Activated CD4-positive, alpha-beta T cell treated with anti-CD3 and anti-CD28 coated beads, Interleukin-2, amount 50 U/mL, for 16 hours (primary cell): ENCODE measurements around the gene MED12L.
A peak's percentile ranks its signal among the peaks of the same experiment; 100 is the strongest.

Experiments used
- DNase-seq: peaks from one replicate; pipeline ENCODE4 v3.0.0-alpha.2; 2020

MED12L gene

DNA sequence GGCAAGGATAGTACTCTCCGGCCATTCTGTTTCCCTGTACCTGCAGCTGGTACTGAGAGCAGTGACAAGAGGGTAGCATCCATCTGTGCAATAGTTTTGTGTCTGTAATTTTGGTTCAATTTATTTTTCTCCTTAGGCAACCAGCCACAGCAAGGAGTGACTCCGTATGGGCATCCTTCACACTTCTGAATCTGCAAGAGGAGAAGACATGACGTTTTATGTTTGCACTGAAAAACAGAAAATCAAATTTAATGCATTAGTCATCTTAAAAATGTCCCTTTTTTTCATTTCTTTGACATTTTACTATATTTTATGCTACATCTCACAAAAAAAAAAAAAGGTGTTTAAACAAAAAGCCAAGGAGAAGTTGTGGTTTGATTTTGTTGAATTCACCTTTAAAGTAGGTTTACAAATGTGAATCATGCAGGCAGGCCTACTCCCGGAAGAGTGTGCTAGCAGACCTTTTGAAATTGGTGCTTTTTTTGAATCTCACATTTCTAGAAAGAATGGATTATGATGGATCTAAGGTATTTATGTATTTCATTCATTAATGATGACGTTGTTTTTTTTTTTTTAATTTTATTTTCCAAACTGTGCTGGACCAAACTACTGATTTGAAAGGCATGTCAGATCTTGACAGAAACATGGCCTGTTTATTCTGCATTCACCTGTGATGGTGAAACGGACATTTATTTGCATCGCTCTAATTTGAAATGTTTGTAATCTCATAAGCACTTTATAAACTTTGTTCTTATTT lies 347.3 kb downstream of the MED12L start:
- no peak for DNase-seq

DNA sequence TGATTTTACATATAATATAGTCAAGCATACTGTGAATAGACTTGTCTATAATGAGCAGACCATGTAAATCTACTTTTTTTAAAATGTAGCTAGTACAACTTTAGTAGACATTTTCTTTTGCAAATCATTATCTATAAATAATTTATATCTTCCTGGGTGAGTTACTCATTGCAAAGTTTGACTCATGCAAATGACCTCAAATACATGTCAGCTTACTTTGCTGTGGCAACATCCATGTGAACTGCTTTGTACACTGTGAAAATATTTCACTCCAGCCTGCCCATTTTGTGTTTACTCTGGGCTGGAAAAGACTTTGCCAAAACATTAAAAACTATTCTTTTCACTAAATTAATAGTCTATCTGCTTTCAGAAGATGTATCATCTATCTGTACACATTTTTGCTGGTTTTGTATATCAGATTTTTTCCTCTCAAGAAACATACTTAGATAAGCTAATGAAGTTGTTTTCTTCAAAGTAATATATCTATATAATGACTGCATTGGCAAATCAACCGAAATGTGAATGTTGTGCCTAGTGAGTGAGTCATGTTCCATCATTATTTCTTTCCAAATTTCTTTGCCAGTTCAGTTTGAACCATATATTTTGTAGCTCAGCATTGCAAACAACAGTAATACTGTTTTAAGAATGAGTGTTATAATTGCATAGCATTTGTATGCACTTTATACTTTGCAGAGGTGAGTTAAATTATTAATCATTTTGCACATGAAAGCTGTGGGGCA lies 348.9 kb downstream of the MED12L start:
- DNase-seq: no peak

DNA sequence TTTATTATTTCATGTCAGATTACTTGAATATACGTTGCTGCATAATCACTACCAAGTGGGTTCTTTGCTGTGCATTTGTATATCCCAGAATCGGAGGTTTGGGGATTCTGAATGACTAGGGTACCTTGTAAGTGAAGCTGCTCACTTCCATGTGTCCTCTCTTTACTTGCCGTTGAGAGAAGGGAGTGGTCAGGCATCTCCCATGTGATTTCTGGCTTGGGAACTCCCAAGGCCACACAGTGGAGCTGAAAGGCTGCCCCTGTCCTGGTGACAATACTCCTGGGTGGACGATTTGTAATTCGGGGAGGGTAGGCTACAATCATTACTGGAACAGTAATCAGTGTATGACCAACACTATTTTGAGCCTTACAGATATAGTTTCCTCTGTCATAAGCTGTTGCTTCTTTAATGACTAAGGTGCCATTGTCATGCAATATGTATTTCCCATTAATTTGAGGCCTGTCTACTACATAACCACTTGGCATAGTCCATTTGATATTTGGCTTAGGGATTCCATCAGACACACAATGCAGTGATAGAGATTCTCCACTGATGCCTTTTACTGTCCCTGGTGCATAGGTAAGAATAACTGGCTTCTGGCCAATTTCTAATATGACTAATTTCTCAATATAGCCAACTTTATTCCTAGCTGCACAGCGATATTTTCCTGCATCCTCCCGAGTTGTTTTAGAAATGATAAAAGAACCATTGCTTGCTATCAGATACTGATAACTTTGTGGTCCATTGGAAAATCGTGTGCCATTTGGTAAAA lies 351.4 kb downstream of the MED12L start:
- DNase-seq: no peak

DNA sequence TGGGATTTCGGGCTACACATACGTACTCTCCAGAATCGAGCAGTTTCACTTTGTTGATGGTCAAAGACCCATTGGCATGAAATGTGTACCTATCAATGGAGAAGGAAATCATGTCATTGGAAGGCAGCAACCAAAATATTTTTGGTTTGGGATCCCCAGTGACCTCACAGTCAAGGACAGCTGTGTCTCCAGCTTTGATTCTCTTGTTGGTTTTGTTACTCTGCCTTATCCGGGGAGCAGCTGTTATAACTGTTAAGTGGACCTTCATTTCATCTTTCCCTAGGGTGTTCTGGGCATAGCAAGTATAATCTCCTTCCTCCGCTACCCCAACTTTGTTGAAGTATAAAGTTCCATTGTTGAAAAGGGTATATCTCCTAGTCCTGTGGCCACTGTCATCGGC lies 352.4 kb downstream of the MED12L start:
- no peak for DNase-seq

DNA sequence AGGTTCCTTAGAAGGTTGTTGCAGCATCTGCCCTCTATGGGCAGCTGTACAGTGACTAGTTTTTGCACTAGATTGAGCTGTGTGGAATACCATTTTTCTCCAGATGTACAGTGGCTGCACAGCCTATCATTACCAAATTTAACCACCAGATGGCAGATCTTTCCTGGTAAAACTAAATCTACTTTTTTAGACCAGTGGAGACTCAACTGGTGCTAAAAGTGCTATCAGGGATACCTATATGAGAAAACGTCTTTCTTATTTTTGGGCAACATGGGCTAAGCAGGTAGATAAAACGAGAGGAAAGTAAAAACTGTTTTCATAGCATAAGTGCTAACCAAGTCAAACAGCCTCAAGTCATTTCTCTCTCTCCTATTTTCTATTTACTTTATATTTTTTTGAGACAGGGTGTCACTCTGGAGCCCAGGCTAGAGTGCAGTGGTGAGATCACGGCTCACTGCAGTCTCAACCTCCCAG lies 354.2 kb downstream of the MED12L start:
- DNase-seq: peak; percentile 42

DNA sequence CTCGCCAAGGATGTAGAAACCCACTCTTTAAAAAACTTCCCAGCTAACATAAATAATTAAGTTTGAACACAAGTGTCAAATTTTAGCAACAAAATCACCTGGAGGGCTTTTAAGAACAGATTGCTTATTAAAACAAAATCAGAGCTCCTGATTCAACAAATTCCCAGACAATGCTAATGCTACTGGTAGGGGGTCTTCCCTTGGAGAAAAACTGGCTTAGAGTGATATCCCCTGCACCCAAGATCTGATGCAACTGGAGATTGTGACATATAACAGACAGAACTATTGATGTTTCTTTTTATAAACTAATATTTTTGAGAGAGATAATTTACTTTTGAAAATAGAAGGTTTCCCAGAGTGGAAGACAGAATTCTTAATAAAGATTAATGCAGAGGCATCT lies 355.5 kb downstream of the MED12L start:
- no peak for DNase-seq

DNA sequence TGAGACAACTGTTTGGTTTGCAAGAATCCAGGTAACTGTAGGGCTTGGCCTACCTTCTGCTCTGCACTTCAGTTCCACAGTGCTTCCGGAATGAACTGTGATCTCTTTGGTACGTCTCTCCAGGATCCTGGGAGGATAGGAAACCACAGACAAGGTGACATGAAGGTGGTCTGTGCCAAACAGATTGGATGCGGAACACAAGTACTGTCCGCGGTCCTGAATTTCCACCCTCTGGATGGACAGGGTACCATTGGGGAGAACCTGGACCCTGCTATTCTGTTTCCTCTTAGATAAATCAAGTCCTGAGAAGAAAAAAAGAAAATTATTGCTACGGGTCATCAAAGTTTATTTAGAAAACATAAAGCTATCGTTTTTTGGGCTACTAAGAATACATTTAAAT lies 358.1 kb downstream of the MED12L start:
- no peak for DNase-seq

DNA sequence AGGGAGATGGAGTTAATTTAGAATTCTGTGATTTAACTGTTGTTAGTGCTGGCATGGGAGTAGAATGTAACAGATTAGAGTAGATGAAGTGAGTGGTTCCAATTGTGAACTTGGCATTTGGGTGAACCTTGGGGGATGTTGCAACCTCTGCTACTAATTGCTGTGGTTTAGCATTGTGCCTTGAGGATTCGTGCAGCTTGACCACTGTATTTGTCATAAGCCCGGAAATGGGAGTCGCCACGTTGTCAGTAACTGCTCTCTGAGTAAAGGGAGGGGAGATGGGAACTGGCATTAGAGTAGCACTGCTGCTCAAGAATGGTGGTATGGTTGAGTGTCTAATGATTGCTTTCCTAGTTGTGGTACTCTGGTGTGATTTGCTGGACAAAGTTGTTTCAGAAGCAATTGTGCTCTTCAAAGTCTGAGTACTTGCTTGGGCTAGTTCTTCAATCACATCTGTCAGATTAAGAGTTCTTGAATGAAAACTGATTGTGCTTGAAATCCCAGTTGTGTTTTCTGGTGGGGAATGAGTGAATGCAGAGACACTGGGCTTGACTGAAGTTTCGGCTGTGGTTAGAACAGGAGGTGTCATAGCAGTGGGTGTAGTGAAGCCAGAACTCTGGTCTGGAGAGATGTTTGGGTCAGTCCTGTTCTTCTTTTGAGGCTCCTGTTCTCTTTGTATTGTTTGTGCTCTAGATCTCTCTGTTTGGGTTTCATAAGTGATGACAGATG lies 360.0 kb downstream of the MED12L start:
- DNase-seq: no peak

DNA sequence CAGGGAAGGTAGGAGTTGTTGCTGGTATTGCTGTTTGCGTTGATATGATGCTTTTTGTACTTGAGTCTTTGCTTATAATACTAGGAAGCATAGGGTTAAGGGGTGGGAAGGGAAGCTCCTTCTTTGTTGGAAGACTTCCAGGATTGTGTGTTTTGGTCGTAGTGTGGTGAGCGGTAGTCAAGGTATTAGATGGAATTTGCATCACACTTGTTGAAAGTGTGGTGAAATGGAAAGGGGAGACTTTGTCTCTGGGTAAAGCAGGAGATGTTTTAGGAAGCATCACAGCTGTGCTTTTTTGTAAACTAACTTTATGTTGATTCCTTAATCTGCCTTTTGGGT lies 360.5 kb downstream of the MED12L start:
- no peak for DNase-seq

DNA sequence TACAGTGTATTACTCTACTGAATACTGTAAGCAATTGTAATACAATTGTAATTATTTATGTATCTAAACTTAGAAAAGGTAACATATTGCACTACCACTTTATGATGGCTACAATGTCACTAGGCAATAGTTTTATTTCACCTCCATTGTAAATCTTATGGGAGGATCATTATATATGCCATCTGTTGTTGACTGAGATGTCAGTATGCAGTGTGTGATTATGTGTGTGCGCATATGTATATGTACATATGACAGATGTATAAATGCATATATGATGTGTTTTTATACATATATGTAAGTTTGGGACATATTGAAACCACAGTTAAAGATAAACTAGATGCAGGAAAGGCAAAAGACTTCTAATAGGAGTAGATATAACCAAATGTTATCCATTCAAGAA lies 366.9 kb downstream of the MED12L start:
- DNase-seq: no peak

DNA sequence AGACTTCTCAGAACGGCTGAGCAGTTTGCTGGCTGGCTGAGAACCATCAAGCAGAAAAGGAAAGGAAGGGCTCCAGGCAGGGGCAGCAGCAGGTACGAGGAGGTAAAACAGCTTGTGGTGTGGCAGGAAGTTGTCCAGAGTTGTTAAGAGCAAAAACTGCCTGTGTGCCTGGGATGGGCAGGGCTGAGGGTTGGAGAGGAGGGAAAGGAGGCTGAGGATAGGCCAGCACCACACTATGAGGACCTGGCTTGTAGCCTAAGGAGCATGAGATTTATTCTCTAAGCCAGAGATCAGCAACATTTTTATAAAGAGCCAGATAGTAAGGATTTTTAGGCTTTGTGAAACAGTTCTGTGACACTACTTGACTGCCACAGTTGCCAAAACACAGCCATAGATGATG lies 367.4 kb downstream of the MED12L start:
- no peak for DNase-seq

DNA sequence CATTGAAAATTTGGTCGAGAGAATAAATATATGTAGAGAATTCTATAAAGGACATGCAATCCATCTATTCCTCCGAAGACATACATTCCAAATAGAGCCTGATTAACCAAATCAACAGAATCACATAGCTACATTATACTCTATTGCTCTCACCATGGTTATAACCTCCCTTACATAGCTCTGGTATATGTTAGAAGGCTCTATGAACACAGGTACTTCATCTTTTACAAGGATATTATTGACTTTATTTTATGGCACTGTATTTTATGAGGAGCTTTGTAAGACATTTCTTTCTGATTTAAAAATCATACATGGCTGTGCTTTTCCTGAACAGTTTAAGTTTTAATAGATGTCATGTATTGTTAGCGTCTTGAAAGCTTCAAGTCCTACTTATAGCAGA lies 370.6 kb downstream of the MED12L start:
- DNase-seq: no peak

DNA sequence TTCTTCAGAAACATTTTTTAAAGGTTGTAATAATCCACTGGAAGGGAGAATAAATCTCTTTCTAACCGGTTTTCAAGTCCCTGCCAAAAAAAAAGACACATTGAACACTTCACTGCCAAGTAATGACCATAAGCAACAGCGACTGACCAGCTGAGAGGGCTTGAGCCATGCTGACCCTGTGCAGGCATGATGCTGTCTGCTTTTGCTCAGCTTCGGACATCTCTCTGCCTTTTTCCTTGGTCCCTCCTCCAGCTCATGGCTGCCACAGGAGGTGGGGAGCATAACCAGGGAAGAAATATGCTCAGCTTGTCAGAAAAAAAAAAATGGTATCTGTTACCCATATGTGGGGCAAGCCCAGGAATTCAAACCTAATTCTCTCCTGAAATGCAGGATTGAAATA lies 373.9 kb downstream of the MED12L start:
- DNase-seq: no peak

DNA sequence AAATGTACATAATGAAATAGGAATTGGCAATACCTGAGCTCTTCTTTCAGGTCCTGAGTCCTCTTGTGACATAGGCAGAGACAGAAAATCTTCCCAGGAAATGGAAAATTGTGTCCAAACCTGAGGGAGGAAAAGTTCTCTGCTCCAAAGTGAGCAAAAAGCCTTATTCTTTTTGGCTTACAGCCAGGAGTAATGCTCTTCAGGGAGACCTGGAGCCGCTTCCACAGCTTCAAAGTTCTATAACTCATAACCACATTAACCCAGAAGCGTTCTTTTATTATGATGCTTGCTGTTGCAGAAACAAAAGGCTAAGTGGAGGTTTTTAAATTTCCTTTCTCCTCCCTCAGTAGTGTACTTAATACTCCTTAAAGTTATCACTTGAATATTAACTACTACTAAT lies 374.8 kb downstream of the MED12L start:
- no peak for DNase-seq

DNA sequence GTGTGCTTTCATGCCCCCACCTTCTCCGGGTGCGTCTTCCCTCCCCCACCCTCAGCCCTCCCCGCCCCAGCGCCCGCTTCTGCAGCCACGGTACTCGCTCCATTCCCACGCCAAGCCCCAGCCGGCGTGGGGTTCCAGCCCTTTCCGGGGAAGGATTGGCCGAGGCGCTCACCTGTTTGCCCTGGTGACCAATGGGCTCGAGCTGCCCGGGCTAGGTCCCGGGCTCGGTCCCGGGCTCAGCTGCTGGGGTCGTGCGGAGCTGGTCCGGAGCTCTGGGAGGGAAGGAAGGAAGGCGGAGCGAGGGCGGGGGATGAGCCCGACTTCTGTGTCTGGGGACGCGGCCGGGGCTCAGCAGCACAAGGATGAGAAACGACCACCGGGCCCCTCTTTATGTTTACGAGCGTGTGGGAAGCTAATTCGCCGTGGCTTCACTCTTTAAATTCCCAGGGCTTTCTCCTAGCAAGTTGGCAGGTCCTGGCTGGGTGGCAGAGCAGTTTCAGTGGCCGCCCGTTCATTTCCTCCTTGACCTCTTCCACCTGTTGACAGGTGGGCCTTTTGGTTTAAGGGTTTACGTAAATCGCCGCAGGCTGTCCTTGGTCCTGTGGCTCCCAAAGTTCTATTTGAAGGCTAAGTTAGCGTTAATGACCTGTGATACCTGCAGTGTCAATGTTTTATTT lies 375.4 kb downstream of the MED12L start, which contains the start of gene IGSF10:
TSS of gene IGSF10 (minus strand) at position 288 of the 677 bp plus-strand sequence. CDS start 2,352 bp downstream, outside the sequence.
- no peak for DNase-seq

DNA sequence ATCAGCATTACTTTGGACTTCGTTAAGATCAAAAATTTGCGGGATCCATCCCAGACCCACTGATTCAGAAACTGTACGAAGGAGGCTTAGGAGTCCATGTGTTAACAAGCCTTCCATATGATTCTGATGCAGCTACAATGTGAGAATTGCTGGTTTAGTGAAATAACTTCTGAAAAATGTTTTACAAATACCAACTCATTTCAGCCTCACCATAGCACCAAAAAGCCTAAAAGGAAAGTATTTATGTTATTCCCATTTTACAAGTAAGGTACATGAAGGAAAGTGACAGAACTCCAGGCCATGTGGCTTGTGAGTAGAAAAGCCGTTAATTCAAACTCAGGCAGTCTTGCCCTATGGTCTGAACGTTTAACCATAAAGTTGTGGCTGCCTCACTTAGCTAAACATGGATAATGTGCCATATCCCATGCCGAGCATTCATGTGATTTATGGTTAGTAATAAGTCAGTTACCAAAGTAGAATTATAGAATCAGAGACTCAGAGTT lies 376.9 kb downstream of the MED12L start:
- DNase-seq: no peak

DNA sequence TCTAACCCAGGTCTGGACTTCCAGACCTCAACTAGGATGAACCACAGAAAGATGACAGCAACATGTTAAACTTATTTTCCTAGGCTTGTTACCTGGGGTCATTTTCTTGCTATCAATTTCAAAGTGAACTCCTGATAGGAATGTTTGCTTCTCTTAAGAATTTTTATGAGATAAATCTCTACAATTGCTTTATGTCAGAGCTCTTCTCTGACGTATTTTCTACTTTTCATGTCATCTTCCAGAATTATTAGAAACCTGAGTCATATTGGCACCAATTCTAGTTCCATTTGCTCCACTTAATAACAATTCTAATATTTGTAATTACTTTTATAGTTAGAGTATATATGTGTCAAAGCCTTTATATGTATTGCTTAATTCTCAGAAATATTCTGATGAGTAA lies 377.5 kb downstream of the MED12L start:
- DNase-seq: no peak

DNA sequence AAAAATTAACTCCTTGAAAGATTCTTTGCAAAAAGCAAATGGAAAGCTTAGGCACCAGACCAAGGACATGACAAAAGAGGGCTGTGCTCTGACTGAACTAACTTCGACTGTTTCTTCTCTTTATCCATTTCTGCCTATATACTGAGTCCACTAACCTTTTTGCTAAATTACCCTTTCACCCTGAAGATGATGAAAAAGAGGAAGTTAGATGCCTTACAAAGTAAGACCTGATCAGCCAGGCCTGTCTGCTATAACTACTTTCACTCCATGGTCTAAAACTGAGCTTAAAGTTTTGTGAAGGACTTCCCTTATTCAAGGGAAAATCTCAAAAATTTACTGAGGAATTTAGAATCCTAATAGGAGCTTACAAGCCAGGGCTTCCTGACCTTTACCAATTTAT lies 381.6 kb downstream of the MED12L start:
- no peak for DNase-seq

DNA sequence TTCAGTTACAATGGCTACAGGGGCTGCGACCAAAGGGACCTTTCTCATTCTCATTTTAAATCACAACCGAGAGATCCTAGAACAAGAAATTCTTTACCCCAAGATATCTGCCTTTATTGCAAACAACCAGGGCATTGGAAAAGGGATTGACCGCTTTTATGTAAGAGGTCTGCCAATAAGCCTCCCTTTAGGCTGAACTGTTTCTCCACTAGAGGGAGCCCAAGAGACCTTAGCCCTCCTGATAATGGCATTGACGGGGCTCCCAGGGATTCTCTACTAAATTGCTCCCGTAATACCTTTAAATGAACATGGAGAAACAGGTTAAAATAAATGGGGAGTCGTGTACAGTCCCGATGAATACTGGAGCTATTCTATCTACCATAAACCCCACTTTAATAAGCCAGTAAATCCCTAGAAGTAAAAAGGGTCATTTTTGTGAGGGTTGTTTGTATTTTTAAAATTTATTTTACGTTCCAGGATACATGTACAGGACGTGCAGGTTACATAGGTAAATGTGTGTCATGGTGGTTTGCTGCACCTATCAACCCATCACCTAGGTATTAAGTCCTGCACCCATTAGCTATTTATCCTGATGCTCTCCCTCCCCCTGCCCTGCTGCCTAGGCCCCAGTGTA lies 382.9 kb downstream of the MED12L start:
- DNase-seq: peak; percentile 56

DNA sequence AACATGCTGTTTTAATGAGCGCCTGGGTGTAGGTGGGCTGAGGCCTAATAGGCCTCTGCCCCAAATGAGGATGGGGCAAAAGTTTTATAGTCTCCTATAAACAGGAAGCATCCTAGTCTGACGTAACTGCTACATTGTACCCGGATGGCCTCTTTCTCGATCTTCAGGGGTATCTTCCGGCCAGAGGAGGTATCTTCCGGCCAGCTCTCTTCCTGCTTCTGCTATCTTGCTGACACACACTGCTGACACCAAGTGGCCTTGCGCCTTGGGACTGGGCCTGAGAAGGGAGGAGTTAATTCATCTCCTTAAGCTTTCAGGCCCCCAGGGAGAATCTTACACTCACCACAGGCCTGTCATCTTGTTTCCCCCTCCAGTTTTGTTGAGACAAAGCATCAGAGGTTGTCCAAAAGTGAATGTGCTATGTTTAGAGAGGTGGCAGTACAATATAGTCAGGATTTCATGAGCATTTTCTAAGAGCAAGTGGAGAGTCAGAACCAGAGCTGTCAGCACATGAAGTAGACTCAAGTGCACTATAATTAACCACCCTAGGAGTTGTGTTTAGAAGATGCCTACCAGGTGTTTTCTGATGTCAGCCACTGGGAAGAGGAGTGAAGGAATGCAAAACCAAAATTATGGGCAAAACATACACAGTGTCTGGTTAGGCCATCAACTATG lies 391.0 kb downstream of the MED12L start:
- DNase-seq: no peak
